Epithelial cell of esophagus (primary cell): Measurements from ENCODE around the gene TMEM30A.

ENCODE experiments used
- DNase-seq: peaks from one replicate; pipeline ENCODE4 v3.0.0; 2010; ENCODE audit warnings: low read depth
- H3K4me3 ChIP-seq: 2 replicates; pipeline ENCODE4 v1.5.1; 2011; ENCODE audit warnings: mild to moderate bottlenecking, low read length, control low read depth
- TF ChIP-seq, protein P1 (sequence below): IDR thresholded peaks from 2 replicates; pipeline ENCODE4 v1.5.1; 2011; ENCODE audit warnings: low read depth, mild to moderate bottlenecking, low read length, control low read depth, inconsistent platforms; ENCODE audit not compliant: insufficient read depth; ENCODE audit errors: missing control alignments

The TMEM30A gene

DNA sequence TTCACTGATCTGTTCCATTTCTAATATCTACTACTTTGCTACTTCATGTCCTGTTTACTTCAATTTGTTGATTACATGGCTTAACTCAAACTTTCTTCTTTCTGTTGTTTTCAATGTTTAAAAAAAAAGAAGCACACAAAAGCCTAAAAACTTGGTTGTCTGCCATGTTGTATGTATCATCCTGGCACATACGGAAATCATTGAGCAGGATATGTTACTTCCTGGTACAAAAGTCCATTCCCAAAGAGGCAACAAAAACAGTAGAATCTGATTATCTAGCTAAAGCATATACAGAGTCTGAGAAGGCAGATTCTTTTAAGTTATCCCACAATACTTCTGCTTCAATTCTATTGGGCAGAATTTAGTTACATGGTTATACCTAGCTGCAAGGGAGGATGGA lies 64.2 kb downstream of the TMEM30A start:
- H3K4me3 ChIP-seq, result no peak overlapping the region
- TF ChIP-seq, protein P1, sequence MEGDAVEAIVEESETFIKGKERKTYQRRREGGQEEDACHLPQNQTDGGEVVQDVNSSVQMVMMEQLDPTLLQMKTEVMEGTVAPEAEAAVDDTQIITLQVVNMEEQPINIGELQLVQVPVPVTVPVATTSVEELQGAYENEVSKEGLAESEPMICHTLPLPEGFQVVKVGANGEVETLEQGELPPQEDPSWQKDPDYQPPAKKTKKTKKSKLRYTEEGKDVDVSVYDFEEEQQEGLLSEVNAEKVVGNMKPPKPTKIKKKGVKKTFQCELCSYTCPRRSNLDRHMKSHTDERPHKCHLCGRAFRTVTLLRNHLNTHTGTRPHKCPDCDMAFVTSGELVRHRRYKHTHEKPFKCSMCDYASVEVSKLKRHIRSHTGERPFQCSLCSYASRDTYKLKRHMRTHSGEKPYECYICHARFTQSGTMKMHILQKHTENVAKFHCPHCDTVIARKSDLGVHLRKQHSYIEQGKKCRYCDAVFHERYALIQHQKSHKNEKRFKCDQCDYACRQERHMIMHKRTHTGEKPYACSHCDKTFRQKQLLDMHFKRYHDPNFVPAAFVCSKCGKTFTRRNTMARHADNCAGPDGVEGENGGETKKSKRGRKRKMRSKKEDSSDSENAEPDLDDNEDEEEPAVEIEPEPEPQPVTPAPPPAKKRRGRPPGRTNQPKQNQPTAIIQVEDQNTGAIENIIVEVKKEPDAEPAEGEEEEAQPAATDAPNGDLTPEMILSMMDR, result no peak
- no peak for DNase-seq

DNA sequence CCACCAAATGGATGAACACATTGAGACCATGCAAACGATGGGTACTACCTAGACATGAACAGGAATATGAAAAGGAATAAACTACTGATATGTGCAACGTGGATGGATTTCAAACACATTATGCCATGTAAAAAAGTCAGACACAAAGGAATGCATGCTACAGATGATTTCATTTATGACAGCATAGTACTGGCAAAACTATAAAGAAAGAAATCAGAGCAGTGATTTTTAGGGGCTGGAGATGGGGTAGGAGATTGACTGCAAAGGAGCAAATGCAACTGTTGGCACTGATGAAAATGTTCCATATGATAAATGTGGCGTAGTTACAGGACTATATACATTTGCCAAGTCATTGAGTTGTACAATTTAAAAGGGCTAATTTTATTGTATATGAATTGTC lies 65.3 kb downstream of the TMEM30A start:
- no peak overlapping the region for H3K4me3 ChIP-seq
- no peak for DNase-seq
- TF ChIP-seq, protein P1, result no peak

DNA sequence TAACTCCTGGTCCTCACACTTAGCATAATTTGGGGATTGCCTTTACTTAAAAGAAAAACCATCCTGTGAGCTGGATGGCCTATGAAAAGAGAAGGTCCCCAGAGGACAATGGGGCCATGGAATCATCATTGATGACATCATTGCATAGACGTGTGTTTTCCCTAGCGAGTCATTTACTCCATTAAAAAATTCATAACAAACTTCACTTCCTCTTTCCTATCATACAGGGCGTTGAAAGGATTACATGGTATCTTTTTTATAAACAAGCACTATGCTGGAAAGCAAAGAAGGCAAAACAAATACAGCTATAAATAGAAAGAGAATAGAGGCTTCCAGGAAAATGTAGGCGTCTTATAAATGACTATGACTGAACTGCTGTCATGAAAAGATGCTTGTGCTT lies 67.4 kb downstream of the TMEM30A start:
- peak; percentile 50 for DNase-seq
- TF ChIP-seq, protein P1, result no peak
- no peak overlapping the region for H3K4me3 ChIP-seq

DNA sequence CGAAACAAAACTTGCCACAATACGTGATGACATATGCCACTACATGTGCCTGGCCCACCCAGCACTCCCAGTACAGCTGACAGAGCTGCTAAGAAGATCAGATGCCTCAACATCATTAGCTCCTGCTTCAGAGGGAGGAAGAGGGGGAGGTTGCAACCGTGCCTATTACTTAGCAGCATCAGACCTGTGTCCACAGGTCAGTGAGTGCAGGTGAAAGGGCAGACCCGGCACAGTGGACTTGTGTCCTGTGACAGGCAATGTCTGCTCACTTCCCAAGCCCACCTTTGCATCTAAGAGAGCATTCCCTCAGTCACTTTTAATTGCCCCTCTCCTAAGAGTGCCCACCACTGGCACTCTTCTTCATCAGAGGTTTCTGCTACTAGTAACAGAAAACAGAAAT lies 69.3 kb downstream of the TMEM30A start:
- TF ChIP-seq, protein P1, result no peak
- DNase-seq, result no peak
- H3K4me3 ChIP-seq, result no peak overlapping the region

DNA sequence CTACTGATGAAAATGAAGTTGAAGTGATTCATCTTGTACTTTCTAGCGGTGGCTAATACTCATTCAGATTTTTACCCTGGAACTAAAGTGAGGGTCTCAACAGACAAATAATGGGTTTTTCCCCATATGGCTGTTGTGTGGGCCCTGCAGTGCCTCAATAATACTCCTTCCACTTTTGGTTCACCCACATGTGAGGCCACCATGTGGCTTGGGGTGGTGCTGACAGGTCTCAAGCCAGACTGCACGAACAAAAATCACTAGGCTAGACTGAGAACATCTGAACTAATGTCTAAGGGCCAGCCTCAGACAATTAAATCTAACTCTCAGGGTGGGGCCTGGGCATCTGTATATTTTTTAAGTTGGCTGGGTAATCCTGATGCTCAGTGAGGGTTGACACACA lies 70.9 kb downstream of the TMEM30A start:
- no peak overlapping the region for H3K4me3 ChIP-seq
- TF ChIP-seq, protein P1, result no peak
- no peak for DNase-seq

DNA sequence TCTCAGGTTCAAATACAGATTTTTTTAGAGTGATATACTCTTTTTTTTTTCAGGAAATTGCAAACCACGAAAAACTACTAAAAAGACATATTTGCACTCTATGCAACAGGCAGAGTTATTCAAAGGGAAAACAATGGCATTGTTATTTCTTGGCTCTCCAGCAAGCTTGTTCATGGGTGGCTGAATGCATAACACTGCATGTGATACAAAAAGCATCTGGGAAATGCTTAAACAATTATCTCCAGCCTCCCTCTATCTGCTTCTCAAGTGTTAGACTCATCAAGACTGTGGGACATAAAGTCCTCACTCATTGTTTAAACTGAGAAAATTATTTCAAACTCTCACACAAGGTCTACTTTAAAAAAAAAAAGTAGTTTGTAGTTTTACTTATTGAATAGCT lies 71.5 kb downstream of the TMEM30A start:
- DNase-seq, result no peak
- TF ChIP-seq, protein P1, result no peak
- H3K4me3 ChIP-seq, result no peak overlapping the region

DNA sequence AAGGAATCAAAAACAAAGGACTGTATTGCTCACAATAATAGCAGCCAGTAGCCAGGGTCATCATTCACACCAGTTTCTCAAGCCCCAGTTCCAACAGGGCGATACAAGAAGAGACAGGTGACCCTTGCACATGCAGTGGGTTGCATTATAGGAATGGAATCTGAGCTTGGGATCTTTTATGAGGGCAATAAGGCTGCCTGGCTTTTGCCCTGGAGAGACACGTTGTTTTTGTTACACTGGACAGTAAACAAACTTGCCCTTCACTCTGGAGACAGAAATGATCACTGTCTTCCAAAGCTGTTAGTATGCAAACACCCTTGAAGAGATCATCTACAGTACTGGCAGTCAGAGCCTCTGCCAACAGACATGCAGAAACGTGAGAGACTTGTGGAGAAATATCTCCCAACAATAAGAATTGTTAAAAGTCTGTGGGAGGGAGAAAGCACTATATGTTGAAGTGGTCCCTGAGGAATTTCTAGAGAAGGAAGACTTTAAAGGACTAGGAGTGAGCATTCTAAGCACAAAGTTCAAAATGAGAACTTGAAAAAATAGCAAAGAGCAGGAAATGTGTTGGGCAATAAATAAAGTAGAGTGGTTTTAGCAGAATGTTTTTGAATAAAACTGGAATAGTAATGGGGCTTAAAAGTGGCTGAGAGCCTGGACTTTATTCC lies 72.5 kb downstream of the TMEM30A start:
- DNase-seq, result no peak
- no peak overlapping the region for H3K4me3 ChIP-seq
- TF ChIP-seq, protein P1, result no peak
